GM21786 (cell line): ENCODE measurements around the gene TMEM35A.
"Not testable (repeated sequence)": the region's sequence is repeated elsewhere in the genome, so short reads cannot be mapped to it uniquely, and the experiment has no call there.

Experiments
- ATAC-seq: cut with Tn5 transposase; IDR thresholded peaks from one replicate; pipeline ENCODE4 v1.9.1; 2021; ENCODE audit not compliant: unreplicated experiment

The TMEM35A gene, protein sequence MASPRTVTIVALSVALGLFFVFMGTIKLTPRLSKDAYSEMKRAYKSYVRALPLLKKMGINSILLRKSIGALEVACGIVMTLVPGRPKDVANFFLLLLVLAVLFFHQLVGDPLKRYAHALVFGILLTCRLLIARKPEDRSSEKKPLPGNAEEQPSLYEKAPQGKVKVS

DNA sequence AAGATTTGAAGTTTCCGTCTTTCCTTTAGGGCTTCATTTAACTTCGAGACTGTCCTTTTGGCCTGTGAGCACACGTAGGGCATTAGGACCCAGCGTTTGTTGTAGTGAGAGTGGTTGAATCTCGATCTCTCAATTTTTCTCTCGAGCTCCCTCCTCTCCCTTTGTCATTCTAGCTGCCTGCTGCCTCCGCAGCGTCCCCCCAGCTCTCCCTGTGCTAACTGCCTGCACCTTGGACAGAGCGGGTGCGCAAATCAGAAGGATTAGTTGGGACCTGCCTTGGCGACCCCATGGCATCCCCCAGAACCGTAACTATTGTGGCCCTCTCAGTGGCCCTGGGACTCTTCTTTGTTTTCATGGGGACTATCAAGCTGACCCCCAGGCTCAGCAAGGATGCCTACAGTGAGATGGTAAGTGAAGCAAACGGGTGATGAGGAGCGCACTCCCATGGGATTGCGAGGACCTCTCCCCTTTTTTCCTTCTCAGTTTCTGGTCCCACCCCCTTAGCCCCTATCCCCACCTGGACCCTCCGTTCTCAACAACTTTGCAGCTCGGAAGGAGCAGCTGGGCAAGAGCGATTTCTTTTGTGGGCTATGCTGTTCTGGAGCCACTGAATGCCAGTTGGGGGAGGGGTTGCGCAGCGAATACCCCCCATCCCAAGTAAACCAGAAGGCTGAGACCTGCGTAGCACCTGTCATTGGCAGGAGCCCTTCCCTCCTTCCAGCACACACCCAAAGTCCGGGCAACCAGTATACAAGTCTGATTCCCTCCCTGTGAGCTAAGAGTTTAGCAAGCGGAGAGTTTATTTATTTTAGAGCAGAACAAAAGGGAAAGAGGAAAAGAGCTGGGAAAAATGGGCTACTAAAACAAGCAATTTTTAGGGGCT, at the start of gene TMEM35A:
Gene TMEM35A (plus strand): TSS at position 164 of the 883 bp plus-strand sequence. CDS start 124 bp downstream, at position 288.
- no peak for ATAC-seq

DNA sequence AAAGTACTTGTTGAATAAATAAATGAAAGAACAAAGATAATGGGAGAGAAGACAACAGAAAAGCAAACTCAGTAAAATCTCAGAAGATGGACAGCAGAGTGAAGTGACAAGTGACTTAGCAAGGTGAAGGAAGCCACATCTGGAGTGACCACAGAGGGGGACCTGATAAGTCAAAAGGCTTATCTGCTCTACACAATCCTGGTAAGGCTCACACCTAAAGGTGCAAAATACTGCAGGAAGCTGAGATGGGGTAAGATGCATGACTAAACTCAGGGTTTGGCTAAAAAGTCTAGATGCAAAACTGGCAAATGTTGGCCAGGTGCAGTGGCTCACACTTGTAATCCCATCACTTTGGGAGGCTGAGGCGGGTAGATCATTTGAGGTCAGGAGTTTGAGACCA, 49.0 kb upstream of the TMEM35A start:
- ATAC-seq: no peak

DNA sequence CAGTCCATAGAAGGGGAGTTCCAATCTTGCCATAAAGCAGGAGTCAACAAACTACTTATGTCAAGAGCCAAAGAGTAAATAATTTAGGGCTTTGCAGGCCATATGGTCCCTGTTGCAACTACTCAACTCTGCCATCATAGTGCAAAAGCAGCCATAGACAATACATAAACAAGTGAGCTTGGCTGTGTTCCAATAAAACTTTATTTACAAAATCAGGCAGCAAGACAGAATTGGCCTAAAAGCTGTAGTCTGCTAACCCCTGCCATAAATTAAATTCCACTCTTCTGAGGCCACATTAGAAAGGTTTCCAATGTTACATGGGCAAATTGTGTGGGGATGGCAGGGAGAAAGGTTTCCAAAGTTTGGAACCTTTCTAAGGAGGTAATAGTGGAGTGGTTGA, 41.4 kb upstream of the TMEM35A start:
- no peak for ATAC-seq

DNA sequence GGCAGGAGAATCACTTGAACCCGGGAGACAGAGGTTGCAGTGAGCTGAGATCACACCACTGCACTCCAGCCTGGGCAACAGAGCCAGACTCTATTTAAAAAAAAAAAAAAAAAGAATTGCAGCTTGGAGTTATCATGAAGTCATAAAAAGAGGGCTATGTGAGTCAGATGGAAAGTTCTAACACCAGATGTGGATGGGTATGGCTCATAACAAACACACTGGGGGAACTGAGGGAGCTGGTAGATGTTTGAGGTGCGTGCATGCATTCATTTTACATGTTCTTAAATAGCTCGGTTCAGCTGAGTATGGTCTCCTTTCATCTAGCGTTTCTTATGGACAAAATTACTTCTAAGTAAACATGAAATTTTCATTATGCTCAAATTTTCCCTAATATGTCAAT, 38.5 kb upstream of the TMEM35A start:
- no peak for ATAC-seq

DNA sequence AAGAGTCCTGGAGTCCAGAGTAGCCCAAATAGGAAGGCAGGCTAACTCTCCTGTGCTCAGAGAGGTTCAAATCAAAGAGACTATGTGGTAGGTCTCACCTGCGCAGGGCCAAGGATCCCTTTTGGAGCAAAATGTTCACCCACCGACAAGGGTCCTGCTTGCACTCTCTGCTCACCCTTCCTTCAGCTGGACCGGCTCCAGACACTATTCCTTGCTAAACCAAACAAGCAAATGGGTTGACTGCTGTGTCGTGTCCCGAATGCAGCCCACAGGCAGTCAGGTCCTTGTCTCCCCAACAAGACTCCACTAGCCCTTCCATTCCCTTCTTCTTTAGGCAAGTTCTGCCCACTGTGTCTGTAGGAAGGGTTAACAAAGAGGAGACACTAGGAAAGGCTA, 27.5 kb upstream of the TMEM35A start:
- ATAC-seq: peak; percentile 6

DNA sequence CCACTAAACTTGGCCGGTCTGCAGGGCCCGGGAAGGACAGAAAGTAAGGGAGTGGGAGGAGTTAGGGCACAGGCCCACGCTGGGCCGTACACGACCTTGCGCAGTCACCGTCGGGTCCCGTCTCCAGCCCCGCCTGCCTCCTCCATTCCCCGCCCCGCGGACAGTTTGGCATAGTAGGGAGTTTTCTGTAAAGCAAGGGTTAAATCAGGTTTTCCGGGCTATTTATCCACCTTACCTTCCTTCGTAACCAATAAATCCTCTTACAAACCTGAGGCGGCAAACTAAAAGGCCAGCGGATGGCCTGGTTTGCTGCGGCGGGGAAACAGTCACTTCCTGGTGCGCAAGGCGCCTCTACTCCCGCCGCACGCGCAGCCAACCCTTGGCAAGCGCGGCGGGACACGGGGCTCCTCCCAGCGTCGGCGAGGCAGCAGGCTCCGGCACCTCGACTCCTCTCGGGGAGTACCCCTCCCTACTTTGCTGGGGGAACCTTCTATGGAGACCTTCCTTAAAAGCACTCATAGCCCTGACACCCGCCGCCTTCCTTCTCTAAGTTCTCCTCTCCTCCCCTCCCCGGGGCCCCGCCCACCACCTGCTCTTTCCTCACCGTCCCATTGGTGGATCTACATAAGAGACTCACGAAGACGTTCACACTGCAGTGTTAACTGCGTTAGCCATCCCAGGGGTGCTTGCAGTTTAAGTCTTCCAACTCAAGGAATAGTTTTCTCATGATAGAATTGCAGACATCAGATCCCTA, 27.0 kb upstream of the TMEM35A start, which contains the start of gene TRMT2B:
Gene TRMT2B (minus strand): TSS at position 563 of the 754 bp plus-strand sequence. CDS start 9,822 bp downstream, outside the sequence.
- peak; percentile 91 for ATAC-seq

DNA sequence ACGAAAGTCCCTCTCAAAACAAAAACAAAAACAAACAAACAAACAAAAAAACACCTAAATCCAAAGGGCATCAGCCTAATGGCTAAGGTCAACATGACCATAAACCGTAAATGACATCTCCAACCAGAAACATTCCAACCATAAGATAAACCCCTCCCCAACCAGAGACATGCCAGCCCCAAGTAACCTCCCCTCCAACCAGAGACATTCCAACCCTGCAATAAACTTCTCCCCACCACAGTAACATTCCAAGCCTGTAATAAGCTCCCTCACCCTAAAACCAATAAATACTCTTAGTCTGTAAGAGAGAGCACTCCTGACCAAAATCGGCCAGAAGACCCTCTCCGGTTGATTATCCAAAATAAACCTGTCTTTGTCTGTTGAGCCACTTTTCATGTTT, 22.1 kb upstream of the TMEM35A start:
- not testable (repeated sequence) for ATAC-seq

DNA sequence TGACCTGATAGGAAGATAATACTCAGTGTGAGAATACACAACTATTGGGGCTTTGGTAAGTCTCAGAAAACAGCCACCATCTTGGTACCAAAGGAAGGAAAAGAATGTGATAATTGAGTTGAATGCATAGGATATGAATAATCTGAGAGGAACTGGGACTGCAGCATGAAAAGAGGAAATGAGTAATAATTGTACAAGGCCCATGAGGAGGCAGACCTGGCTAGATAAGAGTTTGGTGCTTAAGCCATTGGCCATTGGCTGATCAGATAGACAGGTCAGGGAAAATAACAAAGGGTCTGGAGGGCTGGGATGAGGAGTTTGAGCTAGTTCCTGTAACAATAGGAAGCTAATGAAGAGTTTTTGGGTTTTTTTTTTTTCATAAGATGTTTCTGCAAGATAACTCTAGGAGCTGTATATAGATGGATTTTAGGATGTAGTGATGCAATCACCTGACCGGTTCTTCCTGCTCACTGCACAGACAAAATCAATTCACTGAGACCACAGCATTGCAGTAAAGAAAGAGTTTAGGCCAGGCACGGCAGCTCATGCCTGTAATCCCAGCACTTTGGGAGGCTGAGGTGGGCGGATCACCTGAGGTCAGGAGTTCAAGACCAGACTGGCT, 21.5 kb upstream of the TMEM35A start:
- ATAC-seq: peak; percentile 89

DNA sequence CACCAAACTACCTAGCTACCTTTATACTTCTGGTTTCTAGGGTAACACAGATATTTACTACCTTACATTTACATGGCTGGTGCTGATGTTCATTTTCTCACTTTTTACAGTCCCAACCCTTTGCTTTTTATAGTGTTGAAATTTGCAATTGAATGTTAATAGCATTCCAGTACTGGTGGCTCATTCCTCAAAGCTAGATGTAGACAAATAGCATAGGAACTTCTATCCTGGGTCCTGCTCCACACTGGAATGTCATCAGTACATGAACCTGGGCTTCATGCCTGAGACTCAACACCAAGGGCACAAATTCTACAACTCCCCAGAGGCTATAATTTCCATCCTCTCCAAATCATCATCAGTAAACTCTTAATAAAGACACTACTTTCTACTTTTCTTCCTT, 16.5 kb upstream of the TMEM35A start:
- ATAC-seq: no peak

DNA sequence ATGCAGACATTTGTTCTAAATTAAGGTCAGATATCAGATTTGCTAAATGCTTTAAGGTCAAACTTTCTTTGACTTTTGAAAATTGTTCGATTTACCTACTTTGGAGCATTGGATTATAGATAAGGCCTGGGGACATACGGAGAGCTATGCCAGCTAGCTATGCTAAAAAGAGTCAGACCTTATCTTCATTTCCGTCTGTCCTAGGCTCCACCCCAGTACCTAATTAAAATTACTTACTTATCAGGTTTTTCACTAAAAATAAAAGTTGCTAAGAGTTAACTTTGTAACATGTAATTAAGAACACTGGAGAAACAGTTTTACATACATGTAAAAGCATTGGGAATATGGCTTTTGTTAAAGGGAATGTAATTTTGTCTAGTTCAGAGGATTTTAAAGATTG, 7.1 kb upstream of the TMEM35A start:
- ATAC-seq: no peak

DNA sequence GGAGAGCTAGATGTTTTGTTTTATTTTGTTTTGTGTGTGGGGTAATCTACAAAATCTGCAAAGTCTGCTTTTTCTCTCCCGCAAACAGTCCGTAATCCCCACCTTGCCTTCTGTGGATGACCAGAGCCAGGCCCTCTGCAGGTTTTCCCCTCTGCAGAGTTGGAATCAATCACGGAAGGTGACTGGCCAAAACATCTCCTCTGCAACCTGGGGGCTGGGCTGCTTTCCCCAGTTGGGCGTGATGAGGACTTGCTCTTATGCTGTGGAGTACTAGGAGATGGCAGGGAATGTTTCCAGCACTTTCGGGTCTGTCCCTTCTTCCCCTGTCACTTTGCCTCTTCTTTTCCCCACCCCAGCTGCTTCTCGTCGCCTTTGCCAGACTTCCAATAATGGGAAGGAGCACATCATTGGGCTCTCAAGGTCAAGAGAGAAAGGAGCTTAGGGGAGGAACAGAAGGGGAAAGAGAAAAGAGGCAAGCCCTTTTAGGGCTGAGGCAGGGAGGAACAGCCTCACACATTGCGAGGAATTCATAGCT, 1.1 kb downstream of the TMEM35A start:
- ATAC-seq: no peak

DNA sequence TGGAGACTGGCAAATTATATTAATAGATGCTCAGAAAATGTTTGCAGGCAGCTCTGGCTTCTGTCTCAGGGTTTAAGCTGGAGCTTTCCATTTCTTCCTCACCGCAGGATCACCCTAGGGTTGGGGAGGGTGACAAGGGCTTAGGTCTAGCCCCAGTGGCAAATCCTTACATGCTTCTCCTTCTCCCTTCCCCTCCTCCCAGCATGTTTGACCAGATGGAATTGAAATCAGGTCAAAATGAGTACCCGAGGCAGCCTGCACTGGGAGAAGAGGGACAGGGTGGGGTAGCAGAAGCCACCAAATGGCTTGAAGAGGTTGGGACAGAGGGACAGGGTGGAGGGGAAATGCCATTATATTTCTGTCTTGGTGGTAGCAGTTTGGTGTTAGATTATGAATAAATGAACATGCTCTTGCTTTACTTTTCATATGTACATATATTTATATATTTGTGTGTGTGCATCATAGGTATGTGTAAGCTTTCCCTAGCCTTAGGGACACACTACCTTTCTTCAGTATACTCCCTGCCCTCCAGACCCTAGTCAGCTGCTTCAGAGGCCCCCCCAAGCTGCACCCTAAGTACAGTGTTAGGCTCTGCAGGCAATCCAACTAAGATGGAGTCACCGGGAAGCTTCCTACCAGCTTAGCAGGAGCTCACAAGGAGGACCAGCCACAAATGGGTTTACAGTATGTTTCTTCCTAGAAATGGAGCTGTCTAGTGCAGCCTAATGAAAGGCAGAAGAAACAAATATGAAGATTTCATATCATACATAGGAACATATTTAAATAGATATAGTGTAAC, 1.8 kb downstream of the TMEM35A start:
- ATAC-seq: no peak

DNA sequence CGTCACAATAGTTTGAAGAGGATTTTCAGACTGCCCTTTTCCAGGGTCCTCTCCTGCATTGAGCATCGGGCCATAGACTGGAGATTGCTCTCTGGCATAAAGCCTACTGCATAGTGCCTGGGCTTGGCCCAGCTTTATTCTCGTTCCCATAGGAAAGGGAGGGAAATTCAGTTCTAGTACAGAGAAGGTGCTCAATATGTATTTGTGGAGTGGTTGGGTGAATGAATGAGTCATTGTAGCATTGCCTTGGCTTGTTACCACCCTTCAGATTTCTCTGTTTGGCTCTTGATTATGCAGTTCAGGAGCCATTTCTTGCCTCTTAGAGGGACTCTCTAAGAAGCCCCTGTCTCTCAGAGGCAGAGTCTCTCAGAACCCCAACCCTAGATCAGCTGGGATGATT, 2.6 kb downstream of the TMEM35A start:
- ATAC-seq: no peak

DNA sequence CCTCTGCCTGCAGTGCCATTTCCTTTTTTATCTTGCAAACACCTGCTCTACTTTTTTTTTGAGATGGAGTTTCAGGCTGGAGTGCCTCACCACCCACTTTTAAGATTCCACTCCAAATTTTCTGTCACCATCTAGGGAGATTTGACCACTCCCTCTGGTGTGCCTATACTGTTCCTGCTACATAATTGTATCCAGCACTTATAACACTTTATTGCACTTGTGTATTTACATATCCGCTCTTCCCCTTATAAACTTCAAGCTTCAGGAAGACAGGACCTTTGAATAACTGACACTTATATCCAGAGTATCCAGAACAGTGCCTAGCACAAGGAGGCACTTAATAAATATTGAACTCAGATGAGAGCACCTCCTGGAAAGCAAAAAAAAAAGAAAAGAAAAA, 13.1 kb downstream of the TMEM35A start:
- no peak for ATAC-seq

DNA sequence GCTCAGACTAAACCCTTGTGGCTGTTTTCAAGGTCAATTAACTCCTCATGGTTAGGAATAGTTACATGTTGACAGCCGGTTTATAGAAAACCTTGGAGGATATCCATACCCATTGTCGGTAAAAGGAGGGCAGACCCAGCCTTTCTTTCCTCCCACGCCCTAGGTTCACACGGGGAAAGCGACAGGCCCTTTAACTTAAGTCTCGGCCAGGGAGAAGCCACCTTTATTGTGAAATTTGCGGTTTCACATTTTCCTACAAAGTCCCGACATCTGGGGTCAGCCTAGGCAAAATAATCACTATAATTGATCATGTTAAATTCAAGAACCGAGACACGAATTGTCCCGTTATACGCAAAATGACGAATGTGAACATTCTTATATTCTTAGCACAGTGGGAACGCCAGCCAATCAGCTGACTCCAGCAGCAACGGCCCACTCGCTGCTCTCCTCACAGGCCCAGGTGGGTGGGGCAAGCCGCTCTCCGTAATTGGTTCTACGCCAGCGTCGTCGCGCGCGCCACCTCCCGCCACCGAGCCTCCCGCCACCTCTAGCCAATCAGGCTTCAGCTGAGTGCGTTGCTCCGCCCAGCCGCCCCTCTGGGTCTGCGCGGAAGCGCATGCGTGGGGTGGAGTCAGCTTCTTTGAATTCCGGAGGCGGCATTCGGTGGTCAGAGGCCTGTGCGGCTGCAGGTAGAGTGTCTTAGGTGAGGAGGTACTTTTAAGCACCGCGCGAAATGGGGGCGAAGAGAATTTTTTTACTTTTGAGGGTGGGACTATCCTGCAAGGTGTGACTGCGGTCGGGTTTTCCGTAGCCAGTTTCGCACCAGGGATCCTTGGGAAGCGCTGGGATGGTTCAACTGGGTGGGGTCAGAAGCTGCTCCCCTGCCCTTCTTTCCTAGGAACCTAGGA, 19.1 kb downstream of the TMEM35A start, which contains the start of gene CENPI:
Gene CENPI (plus strand): TSS at position 659 of the 908 bp plus-strand sequence. CDS start 2,867 bp downstream, outside the sequence.
- ATAC-seq: peak; percentile 99

DNA sequence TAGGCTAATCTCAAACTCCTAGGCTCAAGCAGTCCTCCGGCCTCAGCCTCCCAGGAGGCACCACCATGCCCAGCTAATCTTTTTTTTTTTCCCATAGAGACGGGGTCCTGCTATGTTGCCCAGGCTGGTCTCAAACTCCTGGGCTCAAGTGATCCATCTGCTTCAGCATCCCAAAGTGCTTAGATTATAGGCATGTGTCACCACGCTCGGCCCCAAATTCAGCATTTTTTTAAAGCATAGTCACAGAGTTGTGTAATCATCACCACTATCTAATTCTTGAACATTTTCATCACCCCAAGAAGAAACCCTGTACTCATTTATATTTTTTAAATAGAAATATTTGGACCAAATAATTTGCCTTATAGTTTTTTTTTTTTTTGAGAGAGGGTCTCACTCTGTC, 29.6 kb downstream of the TMEM35A start:
- no peak for ATAC-seq

DNA sequence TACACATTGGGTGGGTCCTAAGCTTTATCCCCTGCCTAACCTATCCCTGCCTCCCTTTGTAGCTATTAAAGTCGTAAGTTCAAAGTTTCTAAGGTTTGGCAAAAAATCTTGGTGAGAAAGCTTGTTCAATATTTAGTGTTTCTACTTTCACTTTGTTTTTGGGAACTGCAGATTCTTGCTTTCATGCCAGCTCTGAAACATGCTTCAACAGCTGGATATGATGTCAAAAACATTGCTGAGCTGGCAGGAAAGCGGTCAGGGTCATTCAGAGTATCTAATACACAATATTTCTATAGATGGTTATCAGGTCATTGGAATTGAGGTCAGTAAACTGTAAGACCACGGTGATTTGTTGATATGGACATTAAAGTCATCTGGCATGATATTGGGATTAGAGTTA, 39.0 kb downstream of the TMEM35A start:
- no peak for ATAC-seq

DNA sequence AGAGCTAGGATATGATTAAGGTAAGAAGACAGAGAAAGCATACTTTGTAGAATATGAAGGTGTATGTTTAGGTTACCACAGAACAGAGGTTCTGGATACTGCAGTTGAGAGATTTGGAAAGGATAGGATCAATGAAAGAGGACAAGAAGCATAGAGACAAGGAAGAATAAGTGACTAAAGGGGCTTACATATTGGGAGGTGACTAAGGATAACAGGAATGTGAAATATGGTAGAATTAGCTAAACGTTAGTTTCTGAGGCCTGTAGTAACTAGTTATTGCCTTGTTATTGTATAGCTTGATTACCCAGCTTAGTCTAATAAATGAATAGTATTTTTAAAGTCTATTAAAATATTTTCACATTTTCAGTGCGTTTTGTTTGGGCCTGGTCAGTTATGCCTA, 57.6 kb downstream of the TMEM35A start:
- ATAC-seq: no peak
